Muscle layer of colon (tissue), 2 donors: Measurements from ENCODE around the gene TBCEL.

Source experiments
- H3K27ac ChIP-seq: one replicate; pipeline ENCODE4 v1.7.0; 2013; ENCODE audit warnings: low read depth, mild to moderate bottlenecking, low read length, moderate library complexity
- H3K27me3 ChIP-seq, 2 donors: one replicate each; pipeline ENCODE4 v1.7.0; 2013; ENCODE audit warnings: low read length in 2 of 2, mild to moderate bottlenecking in 2 of 2; ENCODE audit not compliant: insufficient read depth in 2 of 2, control insufficient read depth in 1 of 2
- H3K36me3 ChIP-seq: one replicate; pipeline ENCODE4 v1.7.0; 2013; ENCODE audit warnings: mild to moderate bottlenecking, low read length; ENCODE audit not compliant: insufficient read depth
- H3K4me1 ChIP-seq: one replicate; pipeline ENCODE4 v1.7.0; 2013; ENCODE audit warnings: mild to moderate bottlenecking, low read length; ENCODE audit not compliant: insufficient read depth
- H3K4me3 ChIP-seq, 2 donors: one replicate each; pipeline ENCODE4 v1.7.0; 2013; ENCODE audit warnings: low read length in 2 of 2, low read depth in 1 of 2, mild to moderate bottlenecking in 1 of 2, moderate library complexity in 1 of 2
- H3K9ac ChIP-seq: one replicate; pipeline ENCODE4 v1.7.0; 2013; ENCODE audit warnings: low read length
- H3K9me3 ChIP-seq: one replicate; pipeline ENCODE4 v1.7.0; 2013; ENCODE audit warnings: mild to moderate bottlenecking, low read length
- donor health status: abdominal sarcoma.
- donor health status: Adenocarcinoma of cecum.

Gene TBCEL

GRCh38 chr11:121131656-121132055, 107.8 kb downstream of the TBCEL start:
- Histone ChIP-seq H3K27ac (no peak overlapping the region), H3K4me1 (no peaks in the 10 kb centered on the region), H3K9me3 (no peaks in the 10 kb centered on the region), H3K4me3 (no peak overlapping the region), H3K27me3 (no peaks in the 10 kb centered on the region), H3K9ac (no peak overlapping the region), H3K36me3 (no peaks in the 10 kb centered on the region)

GRCh38 chr11:121132211-121132976, 108.5 kb downstream of the TBCEL start:
- Histone ChIP-seq H3K36me3 (no peaks in the 10 kb centered on the region), H3K4me3 (no peak overlapping the region), H3K4me1 (no peaks in the 10 kb centered on the region), H3K27ac (no peak overlapping the region), H3K9me3 (no peaks in the 10 kb centered on the region), H3K9ac (no peak overlapping the region), H3K27me3 (no peaks in the 10 kb centered on the region)

DNA sequence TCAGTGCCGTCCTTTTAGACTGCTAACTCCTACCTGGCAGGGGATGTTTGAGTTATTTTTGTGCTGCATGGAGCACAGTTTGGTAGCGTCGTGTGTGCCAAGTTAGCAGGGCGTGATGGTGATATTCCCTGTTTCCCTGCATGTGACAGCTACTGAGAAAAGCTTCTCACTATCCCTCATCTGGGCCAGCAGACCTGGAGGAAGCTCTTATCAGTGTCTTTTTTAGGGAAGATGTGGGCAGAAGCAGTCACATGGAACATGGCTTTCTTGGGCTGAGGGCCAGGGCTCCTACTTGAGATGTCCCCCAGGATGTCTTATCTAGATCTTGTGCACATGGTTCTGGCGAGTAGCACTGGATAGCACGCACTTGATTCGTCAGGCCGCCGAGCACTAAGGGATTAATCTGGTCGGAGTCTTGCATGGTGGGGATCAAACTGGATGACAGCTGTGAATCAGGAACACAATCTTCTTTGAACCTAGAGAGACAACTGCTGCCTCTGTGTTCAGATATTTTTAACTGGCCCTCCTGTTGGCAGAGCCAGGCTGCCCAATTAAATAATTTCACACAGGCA, 110.9 kb downstream of the TBCEL start:
- H3K9me3 ChIP-seq = no peaks in the 10 kb centered on the region
- no peaks in the 10 kb centered on the region for H3K4me1 ChIP-seq
- no peaks in the 10 kb centered on the region for H3K36me3 ChIP-seq
- H3K27me3 ChIP-seq = no peaks in the 10 kb centered on the region
- H3K9ac ChIP-seq = no peak overlapping the region
- no peak overlapping the region for H3K27ac ChIP-seq
- H3K4me3 ChIP-seq = no peak overlapping the region

GRCh38 chr11:121137005-121137404, 113.1 kb downstream of the TBCEL start:
- H3K36me3 ChIP-seq = no peaks in the 10 kb centered on the region
- H3K9me3 ChIP-seq = no peaks in the 10 kb centered on the region
- no peak overlapping the region for H3K9ac ChIP-seq
- H3K4me3 ChIP-seq = no peak overlapping the region
- no peaks in the 10 kb centered on the region for H3K27me3 ChIP-seq
- no peak overlapping the region for H3K27ac ChIP-seq
- no peaks in the 10 kb centered on the region for H3K4me1 ChIP-seq

DNA sequence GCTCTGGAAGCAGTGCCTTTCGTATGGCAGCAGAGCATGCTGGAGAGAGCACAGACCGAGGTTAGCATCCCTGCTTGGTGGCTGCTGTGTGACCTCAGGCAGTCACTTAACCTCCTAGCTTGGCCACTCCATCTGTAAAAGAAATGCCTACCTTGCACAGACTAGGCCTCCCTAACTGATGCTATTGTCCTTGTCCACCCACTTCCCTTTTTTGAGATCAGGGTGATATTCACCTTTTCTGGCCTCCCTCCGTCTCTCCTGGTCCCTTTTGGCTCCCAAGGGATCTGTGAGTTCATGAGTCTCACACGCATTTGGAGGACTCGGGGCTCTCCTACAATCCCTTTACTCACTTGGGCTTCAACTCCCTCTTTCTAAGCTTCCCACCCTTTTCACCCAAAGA, 114.4 kb downstream of the TBCEL start:
- Histone ChIP-seq H3K9me3 (no peaks in the 10 kb centered on the region), H3K9ac (no peak overlapping the region), H3K4me1 (no peaks in the 10 kb centered on the region), H3K27me3 (no peaks in the 10 kb centered on the region), H3K36me3 (no peaks in the 10 kb centered on the region), H3K27ac (no peak overlapping the region), H3K4me3 (no peak overlapping the region)

DNA sequence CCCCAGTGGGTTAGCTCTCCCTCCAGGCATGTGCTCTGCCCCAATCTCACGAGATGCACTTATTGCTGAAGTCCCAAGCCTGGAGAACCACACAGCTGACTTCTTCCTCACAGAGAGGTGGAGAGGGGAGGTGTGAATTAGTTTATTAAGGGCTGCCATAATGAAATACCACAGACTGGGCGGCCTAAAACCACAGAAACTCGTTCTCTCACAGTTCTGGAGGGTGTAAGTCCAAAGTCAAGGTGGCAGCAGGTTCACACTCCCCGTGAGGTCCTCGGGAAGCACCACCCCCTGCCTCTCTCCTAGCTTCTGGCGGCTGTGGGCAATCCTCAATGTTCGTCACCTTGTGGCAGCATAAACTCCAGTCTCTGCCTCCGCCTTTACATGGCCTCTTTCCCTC, 116.5 kb downstream of the TBCEL start:
- H3K4me1 ChIP-seq = no peaks in the 10 kb centered on the region
- H3K27ac ChIP-seq = no peak overlapping the region
- no peak overlapping the region for H3K9ac ChIP-seq
- H3K4me3 ChIP-seq = no peak overlapping the region
- no peaks in the 10 kb centered on the region for H3K27me3 ChIP-seq
- H3K36me3 ChIP-seq = no peaks in the 10 kb centered on the region
- H3K9me3 ChIP-seq = no peaks in the 10 kb centered on the region
